CD4-positive, alpha-beta T cell treated with Interferon gamma for 1 hour (primary cell): Measurements from ENCODE around the gene RAB11FIP4.

Experiments used
- DNase-seq: peaks from one replicate; pipeline ENCODE4 v3.0.0-alpha.2; 2020

Gene RAB11FIP4

GRCh38 chr17:31388351-31388750 lies 3.1 kb upstream of the RAB11FIP4 start:
- no peak for DNase-seq

DNA sequence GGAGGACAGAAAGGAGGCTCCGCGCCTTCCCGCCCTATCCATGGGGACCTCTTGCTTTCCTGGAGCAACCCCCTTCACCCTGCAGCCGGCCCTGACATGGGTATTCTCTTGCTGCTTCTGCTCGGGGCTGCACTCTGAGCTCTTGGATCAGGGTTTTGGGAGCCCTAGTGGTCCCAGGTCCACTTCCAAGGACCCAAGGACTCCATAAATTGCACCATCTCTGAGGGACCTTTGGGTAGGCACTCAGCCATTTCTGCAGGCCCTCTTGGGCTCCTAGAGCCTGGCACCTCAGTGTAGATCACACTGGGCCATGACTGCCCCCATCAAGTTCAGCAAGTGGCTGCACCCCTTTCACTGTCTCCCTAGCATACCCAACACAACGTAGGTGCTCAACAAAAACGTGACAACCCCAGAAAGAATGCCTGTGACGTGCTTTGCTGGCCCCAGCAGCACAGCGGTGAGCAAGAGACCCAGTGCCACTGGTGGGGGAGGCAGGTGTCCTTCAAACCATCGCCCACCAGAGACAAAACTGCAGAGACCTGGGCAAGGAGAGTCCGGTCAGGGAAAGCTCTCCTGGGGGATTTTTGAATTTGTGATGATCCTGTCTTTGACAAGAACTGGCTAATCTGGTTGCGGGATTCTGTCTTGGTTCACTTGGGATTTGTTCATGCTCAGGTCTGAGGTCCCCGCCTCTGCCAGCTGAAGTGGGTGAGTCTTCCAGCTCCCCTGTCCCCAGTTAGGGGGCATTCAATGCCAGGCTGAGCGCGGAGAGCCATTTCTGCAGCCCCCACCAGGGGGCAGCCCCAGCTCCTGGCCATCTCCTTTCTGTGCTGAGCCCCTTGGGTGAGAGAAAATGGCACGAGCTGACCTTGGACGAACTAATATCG lies 2.5 kb upstream of the RAB11FIP4 start:
- peak; percentile 39 for DNase-seq

- DNase-seq: no peak
Observed at GRCh38 chr17:31389657-31390381, 1.7 kb upstream of the RAB11FIP4 start.

DNA sequence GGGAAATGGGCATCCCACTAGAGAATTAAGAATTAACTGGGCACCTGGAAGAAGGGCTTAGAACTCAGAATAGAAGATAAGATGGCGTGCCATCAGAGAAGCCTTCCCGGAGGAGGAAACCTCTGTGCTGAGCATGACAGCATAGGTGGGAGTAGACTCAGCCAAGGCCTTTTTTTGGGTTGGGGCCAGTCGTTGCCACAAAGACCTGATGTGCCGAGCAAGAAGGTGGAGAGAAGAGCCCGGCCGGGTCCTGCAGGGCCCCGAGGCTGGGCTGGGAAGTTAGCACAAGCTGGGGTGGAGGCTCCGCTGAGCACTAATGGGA lies 1.1 kb upstream of the RAB11FIP4 start:
- DNase-seq: no peak

- no peak for DNase-seq
Observed at GRCh38 chr17:31390748-31391495, 553 bp upstream of the RAB11FIP4 start.

DNA sequence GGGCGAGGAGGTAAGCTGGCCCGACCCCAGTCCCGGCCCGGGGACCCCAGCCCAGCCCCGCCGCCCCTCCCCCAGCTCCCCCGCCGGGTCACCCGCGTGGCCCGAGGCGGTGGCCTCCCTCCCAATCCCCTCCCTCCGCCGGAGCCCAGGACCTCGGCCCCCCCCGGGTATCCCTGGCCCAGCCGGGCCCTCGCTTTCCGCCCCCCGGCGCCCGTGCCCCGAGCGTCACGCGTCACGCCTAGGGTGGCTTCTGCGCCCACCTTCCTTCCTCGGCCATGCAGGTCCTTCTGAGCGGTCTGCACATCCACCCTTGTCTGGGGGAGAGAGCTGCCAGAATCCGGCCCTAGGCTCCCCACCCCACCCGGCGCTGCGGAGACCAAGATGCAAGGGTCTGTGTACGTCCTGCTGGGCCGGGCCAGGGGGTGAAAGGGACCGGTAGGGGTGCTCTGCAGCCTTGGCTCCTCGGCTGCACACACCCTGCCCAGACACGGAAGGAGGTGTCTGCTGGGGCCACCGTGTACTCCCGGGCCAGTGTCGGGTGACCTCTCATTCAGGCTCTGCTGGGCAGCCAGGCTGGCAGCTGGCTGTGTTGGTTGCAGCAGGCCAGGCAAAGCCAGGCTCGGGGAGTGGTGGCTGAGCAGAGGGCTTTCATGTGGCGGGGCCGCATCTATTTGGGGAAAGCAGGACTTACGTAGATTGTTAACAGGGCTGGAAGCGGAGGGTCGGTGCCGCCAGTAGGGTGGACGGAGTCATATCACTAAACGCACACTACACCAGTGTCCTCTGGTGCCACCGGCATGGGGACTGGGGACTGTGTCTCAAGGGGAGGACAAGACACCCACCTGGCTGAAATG lies 754 bp downstream of the RAB11FIP4 start:
- DNase-seq: no peak

- DNase-seq: no peak
Observed at GRCh38 chr17:31392856-31393748, 1.6 kb downstream of the RAB11FIP4 start.

- no peak for DNase-seq
Observed at GRCh38 chr17:31393749-31394146, 2.3 kb downstream of the RAB11FIP4 start.

GRCh38 chr17:31394544-31394943 lies 3.1 kb downstream of the RAB11FIP4 start:
- no peak for DNase-seq

GRCh38 chr17:31397256-31397939 lies 5.9 kb downstream of the RAB11FIP4 start:
- no peak for DNase-seq

- no peak for DNase-seq
Observed at GRCh38 chr17:31398381-31399311, 7.2 kb downstream of the RAB11FIP4 start.

- DNase-seq: no peak
Observed at GRCh38 chr17:31400481-31400950, 9.0 kb downstream of the RAB11FIP4 start.

GRCh38 chr17:31401456-31402254 lies 10.2 kb downstream of the RAB11FIP4 start:
- DNase-seq: no peak

DNA sequence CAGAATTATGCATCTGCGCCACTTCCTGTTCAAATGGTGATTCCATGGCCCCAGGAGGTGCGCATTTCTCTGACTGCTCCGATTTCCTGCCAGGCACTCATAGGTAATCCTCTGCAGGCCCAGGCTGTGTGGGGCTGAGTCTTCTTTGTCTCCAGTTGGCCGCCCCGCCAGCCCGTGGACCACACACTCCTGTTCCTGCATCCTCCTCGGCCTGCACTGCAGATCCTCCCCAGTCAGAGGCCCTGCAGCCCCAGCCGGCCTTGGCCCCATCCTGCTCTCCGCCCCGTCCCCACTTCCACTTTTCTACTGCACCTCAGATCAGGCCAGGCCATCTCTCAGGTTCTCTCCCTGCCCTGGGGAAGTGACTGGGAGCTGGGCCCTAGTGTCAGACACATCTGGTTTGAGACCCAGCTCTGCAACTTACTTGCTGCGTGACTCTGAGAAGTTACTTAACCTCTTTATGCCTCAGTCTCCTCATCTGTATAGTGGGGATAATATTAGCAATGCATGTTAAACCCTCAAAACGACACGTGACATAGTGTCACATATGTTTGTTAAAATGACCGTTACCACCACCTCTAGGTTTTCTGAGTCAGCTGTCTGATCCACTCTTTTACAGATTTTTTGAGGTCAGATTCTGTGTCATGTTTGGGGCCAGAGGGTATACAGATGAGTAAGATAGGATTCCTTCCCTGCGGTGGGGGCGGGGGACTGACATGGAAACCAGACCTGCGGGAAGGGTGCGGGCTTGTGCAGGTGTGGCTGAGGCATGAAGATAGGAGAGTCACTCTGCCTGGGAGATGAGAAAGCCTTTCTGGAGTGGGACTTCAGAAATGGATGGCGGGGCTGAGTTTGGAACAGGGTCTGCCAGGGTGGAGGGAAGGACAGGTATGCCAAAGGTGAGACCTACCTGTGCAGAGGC lies 12.8 kb downstream of the RAB11FIP4 start:
- DNase-seq: peak; percentile 8

- no peak for DNase-seq
Observed at GRCh38 chr17:31405890-31406371, 14.5 kb downstream of the RAB11FIP4 start.

DNA sequence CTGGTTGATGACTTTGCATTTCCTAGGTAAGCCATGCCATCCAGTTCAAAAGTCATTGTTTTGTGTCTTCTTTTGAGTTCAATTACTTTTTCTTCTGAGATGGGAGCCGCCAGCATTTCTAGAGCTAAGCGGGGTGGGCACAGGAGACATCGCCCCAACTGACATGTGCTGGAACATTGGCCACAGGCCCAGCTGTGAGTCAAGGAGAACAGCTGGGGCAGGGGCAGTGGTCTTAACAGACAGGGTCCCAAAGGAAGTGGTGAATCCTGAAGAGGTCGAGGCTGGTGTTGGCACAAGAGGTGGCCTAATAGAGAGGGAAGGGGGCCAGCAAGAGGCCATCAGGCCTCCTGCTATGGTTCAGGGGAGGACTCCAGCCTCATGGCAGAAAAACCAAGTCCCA lies 17.1 kb downstream of the RAB11FIP4 start:
- DNase-seq: no peak

DNA sequence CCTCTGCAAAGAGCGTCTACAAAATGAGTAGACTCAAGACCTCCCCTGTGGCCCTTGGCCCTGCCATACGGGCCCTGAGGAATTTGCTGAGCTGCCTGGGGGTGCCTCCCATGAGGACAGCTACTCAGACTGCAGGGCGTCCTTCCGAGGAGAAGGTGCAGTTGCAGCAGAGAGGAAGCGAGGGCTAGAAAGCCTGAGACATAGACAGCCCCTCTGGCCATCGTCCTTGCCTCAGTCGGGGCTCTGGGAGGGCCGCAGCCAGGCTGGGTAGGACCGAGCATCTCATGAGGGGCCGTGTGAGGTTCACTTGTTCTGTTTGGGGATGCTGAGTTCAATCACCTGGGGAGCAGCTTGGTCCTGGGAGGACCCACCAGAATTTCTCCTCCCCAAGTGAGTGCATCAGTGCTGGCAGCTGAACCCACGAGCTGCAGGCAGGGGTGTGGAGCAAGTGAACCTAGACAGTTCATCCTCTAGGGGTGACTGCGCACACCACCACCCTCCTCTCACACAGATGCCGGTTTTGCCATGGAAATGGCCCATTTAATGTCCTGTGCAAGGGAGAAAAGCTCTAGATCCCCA lies 20.3 kb downstream of the RAB11FIP4 start:
- DNase-seq: no peak
